Central memory CD4-positive, alpha-beta T cell (primary cell): ENCODE results near the gene STOML2.

ENCODE experiments used
- DNase-seq: peaks from one replicate; pipeline ENCODE4 v3.0.0; 2022

The STOML2 gene

GRCh38 chr9:35107297-35108290 is 4.7 kb upstream of the STOML2 start:
- DNase-seq, result no peak

- DNase-seq, result no peak
Observed at GRCh38 chr9:35106343-35106730, 3.4 kb upstream of the STOML2 start.

GRCh38 chr9:35105571-35106342 is 2.8 kb upstream of the STOML2 start:
- no peak for DNase-seq

DNA sequence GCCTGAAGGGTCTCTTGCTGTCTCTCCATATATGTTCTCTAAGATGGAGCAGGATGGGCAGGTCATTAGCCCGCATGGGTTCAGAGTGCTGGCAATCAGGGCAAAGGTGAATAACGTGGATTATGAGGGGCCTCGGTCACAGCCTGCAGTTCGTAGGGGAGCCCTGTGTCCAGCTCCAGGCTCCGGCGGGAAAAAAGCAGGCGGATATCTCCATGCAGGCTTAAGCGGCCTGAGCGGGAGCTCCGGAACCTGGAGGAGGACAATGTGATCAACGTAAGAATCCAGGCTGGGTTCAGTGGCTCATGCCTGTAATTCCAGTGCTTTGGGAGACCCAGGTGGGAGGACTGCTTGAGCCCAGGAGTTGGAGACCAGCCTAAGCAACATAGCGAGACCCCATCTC is 2.2 kb upstream of the STOML2 start:
- DNase-seq, result no peak

- DNase-seq, result no peak
Observed at GRCh38 chr9:35104586-35104985, 1.7 kb upstream of the STOML2 start.

DNA sequence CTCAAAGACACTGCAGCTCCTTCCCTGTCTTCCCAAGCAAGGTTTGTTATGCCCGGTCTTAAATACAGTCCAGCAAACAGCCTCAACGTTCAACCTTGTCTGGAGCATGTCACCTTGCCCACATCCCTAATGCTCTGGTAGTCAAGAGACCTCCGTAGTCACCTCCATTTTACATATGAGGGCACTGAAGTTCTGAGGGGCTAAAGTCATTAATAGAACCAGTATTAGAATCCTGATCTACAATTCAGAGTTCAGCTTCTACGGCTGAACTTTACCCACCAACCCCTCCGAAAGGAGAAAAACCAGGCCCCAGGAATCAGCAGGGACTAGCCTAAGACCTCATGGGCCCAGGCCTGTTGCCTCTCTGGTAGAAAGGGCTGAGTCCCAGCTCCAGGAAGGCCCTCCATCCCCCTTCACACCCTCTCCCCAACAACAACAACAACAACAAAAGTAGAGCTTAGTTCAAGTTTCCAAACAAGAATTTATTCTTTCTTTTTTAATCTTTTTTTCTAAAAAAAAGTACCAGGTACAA is 795 bp upstream of the STOML2 start:
- no peak for DNase-seq

- DNase-seq, result no peak
Observed at GRCh38 chr9:35102465-35102768, 514 bp downstream of the STOML2 start.

DNA sequence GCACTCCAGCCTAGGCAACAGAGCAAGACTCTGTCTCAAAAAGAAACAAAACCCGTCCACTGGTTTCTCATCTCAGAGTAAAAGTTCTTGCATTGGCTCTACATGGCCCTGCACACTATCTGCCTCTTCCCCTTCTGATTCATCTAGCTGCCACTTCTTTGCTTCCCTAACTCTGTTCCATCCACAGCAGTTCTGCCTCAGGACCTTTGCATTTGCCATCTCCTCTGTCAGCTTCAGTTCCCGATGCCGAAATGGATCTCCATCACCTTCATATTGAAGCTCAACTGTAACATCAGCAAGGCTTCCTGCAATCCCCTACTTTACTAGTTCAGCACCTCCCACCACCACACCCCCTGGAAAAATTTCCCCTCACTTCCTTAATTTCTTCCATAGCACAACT is 5.4 kb downstream of the STOML2 start:
- DNase-seq, result no peak

GRCh38 chr9:35096035-35096849 is 6.7 kb downstream of the STOML2 start, which contains the start of gene PIGO:
PIGO (minus strand) TSS chr9:35096591; CDS start chr9:35095565, 1,026 bp downstream.
- DNase-seq, result peak; percentile 90

DNA sequence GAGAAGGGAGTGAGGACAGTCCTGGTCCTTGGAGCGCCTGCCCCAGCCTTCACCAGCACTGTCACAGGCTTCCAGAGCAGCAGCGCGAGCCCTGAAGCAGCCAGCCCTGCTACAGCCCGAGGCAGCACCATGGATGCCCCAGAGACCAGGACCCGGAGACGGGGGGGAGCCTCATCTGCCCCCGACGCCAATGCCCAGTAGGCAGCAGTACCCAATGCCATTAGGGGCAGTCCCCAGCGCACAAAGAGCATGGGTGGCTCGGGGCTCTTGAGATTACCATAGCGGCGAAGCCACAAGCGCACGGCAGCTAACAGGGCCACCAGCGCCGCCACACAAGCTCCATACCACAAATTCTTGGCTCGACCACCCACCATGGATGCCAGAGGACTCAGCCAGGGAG is 11.4 kb downstream of the STOML2 start:
- DNase-seq, result no peak

- no peak for DNase-seq
Observed at GRCh38 chr9:35089434-35089833, 13.5 kb downstream of the STOML2 start.

DNA sequence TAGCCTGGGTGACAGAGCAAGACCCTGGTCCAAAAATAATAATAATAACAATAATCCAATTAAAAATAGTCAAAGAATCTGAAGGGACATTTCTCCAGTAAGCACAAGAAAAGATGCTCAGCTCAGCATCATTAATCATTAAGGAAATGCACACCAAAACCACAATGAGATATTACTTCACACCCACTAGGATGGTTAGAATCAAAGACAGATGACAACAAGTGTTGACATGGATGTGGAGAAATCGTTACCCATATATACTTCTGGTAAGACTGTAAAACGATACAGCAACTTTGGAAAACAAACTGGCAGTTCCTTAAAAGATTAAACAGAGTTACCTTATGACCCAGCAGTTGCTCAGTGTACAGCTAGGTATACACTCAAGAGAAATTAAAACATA is 17.9 kb downstream of the STOML2 start:
- no peak for DNase-seq

GRCh38 chr9:35079426-35080341 is 23.2 kb downstream of the STOML2 start, which contains the start of gene FANCG:
FANCG (minus strand) TSS chr9:35079942; CDS start chr9:35079524, 418 bp downstream.
- peak; percentile 75 for DNase-seq

DNA sequence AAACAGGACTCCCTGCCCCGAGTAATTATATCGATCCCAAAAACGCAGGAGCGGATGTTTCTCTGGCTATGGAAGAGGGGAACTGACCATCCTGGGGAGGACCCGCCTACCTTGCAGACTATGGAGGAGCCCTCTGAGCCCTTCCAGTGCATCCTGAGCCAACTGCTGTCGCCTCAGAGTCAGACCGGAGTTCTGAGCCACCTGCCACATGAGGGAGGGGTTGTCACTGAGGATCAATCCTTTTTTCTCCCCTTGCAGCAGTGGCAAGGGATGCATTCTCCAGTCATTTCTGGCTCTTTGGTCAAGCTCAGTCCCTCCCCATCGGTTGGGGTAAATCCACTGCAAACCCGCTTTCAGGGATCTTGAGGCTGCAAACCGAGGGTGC is 23.9 kb downstream of the STOML2 start:
- no peak for DNase-seq

GRCh38 chr9:35078066-35078465 is 24.9 kb downstream of the STOML2 start:
- DNase-seq, result no peak

DNA sequence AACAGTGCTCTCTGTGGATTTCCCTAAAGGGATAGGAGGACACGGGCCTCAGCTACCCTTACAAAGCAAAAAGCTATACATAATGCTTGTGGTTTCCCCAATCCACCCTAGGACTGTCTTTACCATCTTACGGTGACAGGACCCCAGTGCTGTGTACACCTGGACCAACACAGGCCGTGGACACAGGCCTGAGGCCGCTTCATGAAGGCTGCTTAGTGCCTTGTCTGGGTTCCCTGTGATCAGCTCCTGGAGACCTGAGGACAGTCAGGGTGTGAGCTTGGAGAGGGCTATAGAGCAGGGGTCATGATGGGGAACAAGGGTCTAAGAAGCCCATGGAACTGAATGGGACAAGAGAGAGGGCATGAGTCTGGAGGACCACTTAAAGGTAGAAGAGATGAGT is 26.1 kb downstream of the STOML2 start:
- DNase-seq, result no peak

GRCh38 chr9:35075358-35075757 is 27.6 kb downstream of the STOML2 start:
- DNase-seq, result no peak

GRCh38 chr9:35074791-35075190 is 28.1 kb downstream of the STOML2 start:
- no peak for DNase-seq

DNA sequence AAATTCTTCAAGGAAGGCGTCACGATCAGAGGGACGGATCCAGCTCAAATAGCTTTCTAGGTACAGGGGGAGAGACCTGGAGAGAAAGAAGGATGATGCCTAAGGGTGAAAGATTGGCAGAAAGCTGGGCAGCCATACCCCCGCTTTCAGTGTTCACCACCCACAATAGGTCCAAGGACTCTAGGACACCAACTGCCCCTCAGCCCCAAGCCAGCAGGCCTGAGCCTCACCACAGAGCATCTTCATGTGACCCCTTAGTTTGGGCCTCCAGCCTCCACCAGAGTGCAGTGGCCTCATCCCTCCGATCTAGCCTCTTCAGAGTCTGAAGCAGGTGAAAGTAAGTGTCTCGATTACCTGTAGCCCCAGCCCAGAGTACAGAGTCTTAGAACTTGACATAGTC is 28.8 kb downstream of the STOML2 start:
- DNase-seq, result no peak

GRCh38 chr9:35073279-35073612 is 29.7 kb downstream of the STOML2 start:
- DNase-seq, result no peak

GRCh38 chr9:35072461-35073278 is 30.3 kb downstream of the STOML2 start, which contains the start of gene VCP:
VCP (minus strand) TSS chr9:35072625; CDS start chr9:35072353, 272 bp downstream.
- DNase-seq, result peak; percentile 98
